Sigmoid colon (tissue), 7 donors: ENCODE measurements around the gene BAIAP3. TPM values are rescaled to one million over a fixed set of nuclear protein-coding genes. Genes with fewer than 3 reads are reported as not detected.

Experiments
- DNase-seq: peaks from one replicate; pipeline ENCODE4 v3.0.0-alpha.2; 2019
- H3K27ac ChIP-seq, 4 donors: fragments of 200-600 bp; sonication (generic); one replicate each; pipeline ENCODE4 v1.5.1; 2016 to 2019; ENCODE audit warnings: mild to moderate bottlenecking in 1 of 4
- H3K27me3 ChIP-seq, 3 donors: fragments of 200-600 bp; sonication (generic); one replicate each; pipeline ENCODE4 v1.5.1; 2019; ENCODE audit warnings: mild to moderate bottlenecking in 1 of 3
- H3K36me3 ChIP-seq, 4 donors: fragments of 200-600 bp; sonication (generic); one replicate each; pipeline ENCODE4 v1.5.1; 2016 to 2019
- H3K4me1 ChIP-seq, 4 donors: fragments of 200-600 bp; sonication (generic); one replicate each; pipeline ENCODE4 v1.5.1; 2017 to 2019
- H3K4me3 ChIP-seq, 4 donors: fragments of 200-600 bp; sonication (generic); one replicate each; pipeline ENCODE4 v1.5.1; 2017 to 2019; ENCODE audit warnings: mild to moderate bottlenecking in 2 of 4, moderate library complexity in 1 of 4
- H3K9me3 ChIP-seq, 4 donors: fragments of 200-600 bp in 3 of 4; sonication (generic) in 3 of 4; one replicate each; pipeline versions ENCODE4 v1.5.1 to v1.6.1; 2013 to 2019
- EP300 ChIP-seq, 4 donors: sonication (generic); formaldehyde crosslinking; IDR thresholded peaks; one replicate each; pipeline ENCODE4 v1.6.1; 2017; ENCODE audit warnings: antibody characterized with exemption in 4 of 4
- POLR2A ChIP-seq, 2 donors: fragments of 450-650 bp; IDR thresholded peaks; one replicate each; pipeline ENCODE4 v1.6.1; 2016; ENCODE audit warnings: antibody characterized with exemption in 2 of 2, mild to moderate bottlenecking in 2 of 2, moderate library complexity in 2 of 2
- POLR2AphosphoS5 ChIP-seq, 4 donors: sonication (generic); formaldehyde crosslinking; IDR thresholded peaks; one replicate each; pipeline ENCODE4 v1.6.1; 2017; ENCODE audit warnings: antibody characterized with exemption in 4 of 4
- WGBS, 2 donors: extraction: QIAGEN DNeasy Blood & Tissue Kit; methylation state at CpG; one replicate each; pipeline ENCODE4 v1.1.7; 2013; 5-methylcytosine and 5-hydroxymethylcytosine counted together
- intact Hi-C: fragments of 100-400 bp; cut with DNase I; formaldehyde crosslinking; loops from one replicate; pipeline ENCODE4 v1.15.1; 2023
- polyA plus RNA-seq, 3 donors: library from polyadenylated mRNA; stranded (reverse); fragments of 200-250 nt; gene quantifications; one replicate each; pipeline ENCODE4 v1.2.3, GENCODE V29; 2013
- total RNA-seq, 4 donors: library from RNA; depleted of rRNA; stranded (reverse); fragments of >200 nt; gene quantifications; one replicate each; pipeline ENCODE4 v1.1.0, GENCODE V29; 2016
- TF ChIP-seq, protein P1 (sequence below), 4 experiments: fragments of 450-650 bp in 3 of 4; fragments of 200-600 bp in 1 of 4; IDR thresholded peaks; one replicate each; pipeline ENCODE4 v1.5.1; 2016 to 2019; ENCODE audit warnings: antibody characterized with exemption in 4 of 4, mild to moderate bottlenecking in 3 of 4, moderate library complexity in 2 of 4
- donor health status: healthy with polysubstance abuse.
- donor health status: Bipolar disorder and iron deficiency.
- donor health status: healthy.

Gene BAIAP3
- total and polyA plus RNA-seq, 7 donors: 0.60 to 5.5 (median 1.7) TPM; not detected in 1

DNA sequence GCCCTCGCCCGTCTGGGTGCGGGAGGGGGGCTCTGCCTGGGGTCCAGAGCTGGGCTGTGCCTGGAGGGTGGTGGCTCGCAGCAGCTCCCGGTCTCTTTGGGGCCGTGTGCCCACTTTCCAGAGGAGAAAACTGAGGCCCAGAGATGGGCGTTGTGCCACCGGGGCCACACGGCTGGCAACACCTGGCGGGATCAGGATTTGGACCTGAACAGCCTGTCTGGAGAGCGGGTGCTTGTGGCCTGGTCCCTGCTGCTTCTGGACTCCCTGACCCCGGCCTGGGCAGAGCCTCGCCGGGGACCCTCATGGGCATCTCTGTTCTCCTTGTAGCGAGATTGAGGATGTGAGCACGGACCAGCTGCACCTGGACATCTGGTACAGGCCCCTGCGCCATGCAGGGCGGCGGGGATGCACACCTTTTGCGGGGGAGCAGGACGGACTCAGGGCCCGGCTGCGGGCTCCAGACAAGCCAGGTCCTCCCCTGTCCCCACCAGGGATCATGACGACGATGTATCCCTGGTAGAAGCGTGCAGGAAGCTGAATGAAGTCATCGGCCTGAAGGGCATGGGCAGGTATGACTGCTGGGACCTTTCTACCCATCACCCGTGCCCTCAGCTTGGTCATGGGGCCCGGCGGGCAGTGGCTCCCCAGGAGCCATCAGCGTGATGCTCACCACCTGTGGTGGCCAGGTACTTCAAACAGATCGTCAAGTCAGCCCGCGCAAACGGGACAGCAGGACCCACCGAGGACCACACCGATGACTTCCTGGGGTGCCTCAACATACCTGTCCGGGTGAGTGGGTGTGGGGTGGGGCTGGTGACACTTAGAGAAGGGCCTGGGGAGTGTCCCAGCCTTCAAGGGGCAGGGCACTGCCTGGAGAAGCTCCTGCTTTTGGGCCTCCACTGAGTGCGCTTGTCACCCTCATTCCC lies 8.3 kb downstream of the BAIAP3 start:
- Histone ChIP-seq H3K27me3 (peaks cover 0 to 1% (median 0%) of the 10 kb centered on the region in 3 donors), H3K4me1 (peaks cover 0 to 13% (median 12%) of the 10 kb centered on the region in 4 donors), H3K27ac (no peak overlapping the region), H3K9me3 (no peaks in the 10 kb centered on the region), H3K36me3 (no peaks in the 10 kb centered on the region), H3K4me3 (no peak overlapping the region)
- TF ChIP-seq EP300 (IDR thresholded peaks at IDR 0.05) (no peak), POLR2AphosphoS5 (IDR thresholded peaks at IDR 0.05) (no peak)
- no peak for DNase-seq
- intact Hi-C loops: no loop called here
- WGBS, 2 donors: 78 to 88% methylated on average over 39 of the region's 39 CpGs

DNA sequence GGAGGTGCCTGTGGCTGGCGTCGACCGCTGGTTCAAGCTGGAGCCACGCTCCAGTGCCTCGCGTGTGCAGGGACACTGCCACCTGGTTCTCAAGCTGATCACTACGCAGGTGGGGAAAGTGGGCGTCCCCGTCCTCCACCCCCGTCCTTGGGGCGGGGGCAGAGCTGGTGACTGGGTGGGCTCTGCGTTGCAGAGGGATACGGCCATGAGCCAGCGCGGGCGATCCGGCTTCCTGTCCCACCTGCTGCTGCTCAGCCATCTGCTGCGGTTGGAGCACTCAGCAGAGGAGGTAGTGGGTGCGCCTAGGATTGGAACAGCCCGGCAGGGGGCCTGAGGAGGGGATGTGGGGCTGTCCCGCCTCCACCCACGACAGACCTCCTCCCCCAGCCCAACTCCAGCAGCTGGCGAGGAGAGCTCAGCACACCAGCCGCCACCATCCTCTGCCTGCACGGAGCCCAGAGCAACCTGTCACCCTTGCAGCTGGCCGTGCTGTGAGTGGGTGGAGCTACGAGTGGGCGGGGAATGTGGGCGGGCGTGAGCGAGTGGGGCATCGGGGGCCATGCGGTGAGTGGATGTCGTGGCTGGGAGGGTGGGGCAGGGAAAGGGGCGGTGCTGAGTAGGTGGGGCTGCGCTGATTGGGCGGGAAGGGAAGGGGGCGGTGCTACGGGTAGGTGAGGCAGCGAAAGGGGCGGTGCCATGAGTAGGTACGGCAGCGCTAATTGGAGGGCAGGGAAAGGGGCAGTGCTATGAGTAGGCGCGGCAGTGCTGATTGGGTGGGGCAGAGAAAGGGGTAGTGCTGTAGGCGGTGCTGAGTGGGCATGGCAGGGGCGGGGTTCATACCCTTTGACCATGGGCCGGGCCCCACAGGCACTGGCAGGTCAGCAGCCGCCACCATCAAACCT lies 9.3 kb downstream of the BAIAP3 start:
- Histone ChIP-seq H3K9me3 (no peaks in the 10 kb centered on the region), H3K4me1 (peaks cover 0 to 13% (median 12%) of the 10 kb centered on the region in 4 donors), H3K27me3 (no peaks in the 10 kb centered on the region), H3K4me3 (peak overlapping the region in 1 of 4 donors; percentile 19), H3K36me3 (peaks cover 0 to 2% (median 0%) of the 10 kb centered on the region in 4 donors), H3K27ac (no peak overlapping the region)
- intact Hi-C loops: no loop called here
- DNase-seq: peak; percentile 91
- WGBS, 2 donors: 2 to 4% methylated on average over 49 of the region's 49 CpGs
- TF ChIP-seq, protein P1, sequence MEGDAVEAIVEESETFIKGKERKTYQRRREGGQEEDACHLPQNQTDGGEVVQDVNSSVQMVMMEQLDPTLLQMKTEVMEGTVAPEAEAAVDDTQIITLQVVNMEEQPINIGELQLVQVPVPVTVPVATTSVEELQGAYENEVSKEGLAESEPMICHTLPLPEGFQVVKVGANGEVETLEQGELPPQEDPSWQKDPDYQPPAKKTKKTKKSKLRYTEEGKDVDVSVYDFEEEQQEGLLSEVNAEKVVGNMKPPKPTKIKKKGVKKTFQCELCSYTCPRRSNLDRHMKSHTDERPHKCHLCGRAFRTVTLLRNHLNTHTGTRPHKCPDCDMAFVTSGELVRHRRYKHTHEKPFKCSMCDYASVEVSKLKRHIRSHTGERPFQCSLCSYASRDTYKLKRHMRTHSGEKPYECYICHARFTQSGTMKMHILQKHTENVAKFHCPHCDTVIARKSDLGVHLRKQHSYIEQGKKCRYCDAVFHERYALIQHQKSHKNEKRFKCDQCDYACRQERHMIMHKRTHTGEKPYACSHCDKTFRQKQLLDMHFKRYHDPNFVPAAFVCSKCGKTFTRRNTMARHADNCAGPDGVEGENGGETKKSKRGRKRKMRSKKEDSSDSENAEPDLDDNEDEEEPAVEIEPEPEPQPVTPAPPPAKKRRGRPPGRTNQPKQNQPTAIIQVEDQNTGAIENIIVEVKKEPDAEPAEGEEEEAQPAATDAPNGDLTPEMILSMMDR (IDR thresholded peaks at IDR 0.05): no peak
- TF ChIP-seq EP300 (IDR thresholded peaks at IDR 0.05) (no peak), POLR2A (IDR thresholded peaks at IDR 0.05) (no peak), POLR2AphosphoS5 (IDR thresholded peaks at IDR 0.05) (no peak)

DNA sequence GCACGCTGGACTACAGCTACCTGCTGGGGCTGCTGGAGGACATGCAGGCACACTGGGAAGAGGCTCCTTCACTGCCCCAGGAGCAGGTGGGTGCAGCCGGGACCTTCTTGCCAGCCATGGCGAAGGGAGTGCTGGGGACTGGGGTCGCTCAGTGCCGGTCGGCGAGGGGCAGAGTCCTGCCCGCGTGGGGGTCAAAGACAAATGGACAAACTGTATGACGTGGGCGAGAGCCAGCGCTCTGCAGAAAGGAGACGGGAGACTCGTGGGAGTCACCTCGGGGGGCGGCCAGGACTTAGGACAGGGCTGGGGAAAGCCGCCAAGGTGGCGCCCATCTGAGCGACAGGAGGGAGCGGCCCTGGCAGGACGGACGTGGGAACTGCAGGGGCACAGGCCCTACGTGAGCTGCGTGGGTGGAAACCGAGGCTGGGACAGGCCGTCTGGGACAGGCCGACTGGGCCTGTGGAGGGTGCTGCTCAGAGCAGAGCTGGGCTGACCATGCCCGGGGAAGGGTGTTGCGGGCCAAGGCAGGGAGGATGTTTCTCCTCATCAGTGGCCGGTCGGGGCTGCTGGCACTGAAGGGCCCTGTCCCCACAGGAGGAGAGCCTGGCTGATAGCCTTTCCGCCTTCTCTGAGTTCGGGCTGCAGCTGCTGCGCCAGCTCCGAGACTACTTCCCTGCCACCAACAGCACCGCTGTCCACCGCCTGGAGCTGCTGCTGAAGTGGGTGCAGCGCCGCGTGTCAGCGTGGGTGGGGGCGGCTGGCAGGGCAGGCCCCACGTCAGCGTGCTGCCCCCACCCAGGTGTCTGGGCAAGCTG lies 10.2 kb downstream of the BAIAP3 start:
- no peak for DNase-seq
- Histone ChIP-seq H3K36me3 (peaks cover 0 to 10% (median 4%) of the 10 kb centered on the region in 4 donors), H3K4me1 (peaks cover 0 to 13% (median 12%) of the 10 kb centered on the region in 4 donors), H3K4me3 (peak overlapping the region in 1 of 4 donors; percentile 19), H3K9me3 (no peaks in the 10 kb centered on the region), H3K27ac (no peak overlapping the region), H3K27me3 (no peaks in the 10 kb centered on the region)
- WGBS, 2 donors: 15 to 57% methylated on average over 44 of the region's 44 CpGs
- TF ChIP-seq POLR2AphosphoS5 (IDR thresholded peaks at IDR 0.05) (no peak), EP300 (IDR thresholded peaks at IDR 0.05) (no peak), POLR2A (IDR thresholded peaks at IDR 0.05) (no peak)
- TF ChIP-seq, protein P1 (IDR thresholded peaks at IDR 0.05): no peak
- intact Hi-C loops: no loop called here

DNA sequence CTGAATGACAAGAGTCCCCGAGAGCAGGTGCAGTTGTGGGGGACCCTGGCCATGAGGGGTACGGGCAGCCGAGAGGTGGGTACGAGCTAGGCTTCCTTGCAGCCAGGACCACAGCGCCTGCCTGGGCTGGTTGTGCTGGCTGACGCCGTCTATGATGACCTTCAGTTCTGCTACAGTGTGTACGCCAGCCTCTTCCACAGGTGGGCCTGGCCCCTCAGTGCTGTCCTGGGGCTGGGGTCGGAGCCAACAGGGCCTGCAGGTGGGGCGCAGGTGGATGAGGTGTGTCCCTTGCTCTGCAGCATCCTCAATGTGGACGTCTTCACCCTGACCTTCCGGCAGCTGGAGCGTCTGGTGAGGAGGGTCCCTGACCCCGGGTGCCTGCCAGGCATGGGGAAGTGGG lies 11.1 kb downstream of the BAIAP3 start:
- intact Hi-C loops: no loop called here
- Histone ChIP-seq H3K4me3 (no peak overlapping the region), H3K27ac (no peak overlapping the region), H3K4me1 (peaks cover 0 to 13% (median 12%) of the 10 kb centered on the region in 4 donors), H3K9me3 (no peaks in the 10 kb centered on the region), H3K36me3 (peaks cover 5 to 19% (median 9%) of the 10 kb centered on the region in 4 donors), H3K27me3 (no peaks in the 10 kb centered on the region)
- no peak for DNase-seq
- 90 to 92% methylated on average over 14 of the region's 14 CpGs for WGBS, 2 donors
- TF ChIP-seq, protein P1 (IDR thresholded peaks at IDR 0.05): no peak
- no peak for TF ChIP-seq POLR2A (IDR thresholded peaks at IDR 0.05)
- TF ChIP-seq EP300 (IDR thresholded peaks at IDR 0.05): no peak
- no peak for TF ChIP-seq POLR2AphosphoS5 (IDR thresholded peaks at IDR 0.05)
